H1 (cell line): ENCODE measurements around the gene ASAP3. TPM values are rescaled to one million over a fixed set of nuclear protein-coding genes. Genes with fewer than 3 reads are reported as not detected.
A peak's percentile ranks its signal among the peaks of the same experiment; 100 is the strongest.

Experiments
- CTCF ChIA-PET: fragments of 300-600 bp; sonication (Branson Sonifier 250); formaldehyde crosslinking; loops from one replicate; lab custom pipeline; 2021; ENCODE audit not compliant: partially characterized antibody; lab: Charles Lee
- POLR2A ChIA-PET: fragments of 300-600 bp; sonication (Branson Sonifier 250); formaldehyde crosslinking; loops from one replicate; lab custom pipeline; 2021; ENCODE audit warnings: inconsistent platforms; ENCODE audit not compliant: partially characterized antibody; lab: Charles Lee
- DNase-seq, 2 experiments: peaks; one replicate each; pipeline versions ENCODE4 v3.0.0 to v3.0.0-alpha.2; 2010 to 2022; ENCODE audit warnings: low spot score in 2 of 2, low read depth in 1 of 2, mixed read lengths in 1 of 2
- FAIRE-seq: peaks from 2 replicates; lab custom pipeline; 2011; peaks lifted over from hg19 to GRCh38; lab: Jason Lieb, UNC
- H2AFZ ChIP-seq: 2 replicates; pipeline ENCODE4 v1.8.1; 2012; ENCODE audit warnings: low read length, inconsistent platforms
- H2AK5ac ChIP-seq: 2 replicates; pipeline ENCODE4 v1.6.1; 2013; ENCODE audit warnings: low read depth, low read length
- H2BK120ac ChIP-seq: replicated peaks from 2 replicates; pipeline ENCODE3; 2013; ENCODE audit warnings: low read depth, low read length, inconsistent platforms
- H2BK12ac ChIP-seq: 2 replicates; pipeline ENCODE4 v1.6.1; 2013; ENCODE audit warnings: low read depth, low read length
- H2BK15ac ChIP-seq: 2 replicates; pipeline ENCODE4 v1.6.1; 2013; ENCODE audit warnings: low read length
- H2BK20ac ChIP-seq: 2 replicates; pipeline ENCODE4 v1.6.1; 2013; ENCODE audit warnings: low read length
- H2BK5ac ChIP-seq: 2 replicates; pipeline ENCODE4 v1.6.1; 2013; ENCODE audit warnings: low read depth, low read length
- H3K14ac ChIP-seq: 2 replicates; pipeline ENCODE4 v1.6.1; 2013; ENCODE audit warnings: inconsistent platforms; ENCODE audit not compliant: insufficient read length
- H3K18ac ChIP-seq: 2 replicates; pipeline ENCODE4 v1.6.1; 2013; ENCODE audit warnings: low read length; ENCODE audit errors: extremely low read depth
- H3K23ac ChIP-seq: 2 replicates; pipeline ENCODE4 v1.6.1; 2013; ENCODE audit warnings: inconsistent platforms; ENCODE audit not compliant: insufficient read length
- H3K23me2 ChIP-seq: 2 replicates; pipeline ENCODE4 v1.6.1; 2013; ENCODE audit warnings: low read depth, low read length
- H3K27ac ChIP-seq: 2 replicates; pipeline ENCODE4 v1.6.1; 2011; ENCODE audit warnings: low read depth, low read length, inconsistent platforms
- H3K27me3 ChIP-seq, 4 experiments: replicated peaks in 1 of 4; 1 replicate in 1 of 4; 2 replicates in 3 of 4; pipeline versions ENCODE4 v1.6.1 to v1.8.1; 2011 to 2013; ENCODE audit warnings: low read length in 3 of 4, mild to moderate bottlenecking in 3 of 4, inconsistent platforms in 2 of 4, mixed read lengths in 2 of 4, moderate library complexity in 1 of 4; ENCODE audit not compliant: control insufficient read depth in 3 of 4, insufficient read depth in 3 of 4; ENCODE audit errors: extremely low read depth in 1 of 4
- H3K36me3 ChIP-seq, 4 experiments: 2 replicates each; pipeline versions ENCODE4 v1.6.1 to v1.8.1; 2011 to 2013; ENCODE audit warnings: mild to moderate bottlenecking in 4 of 4, low read length in 3 of 4, moderate library complexity in 2 of 4, control low read depth in 1 of 4, inconsistent platforms in 1 of 4; ENCODE audit not compliant: insufficient read depth in 4 of 4, control insufficient read depth in 2 of 4
- H3K4ac ChIP-seq: replicated peaks from 2 replicates; pipeline ENCODE3; 2013; ENCODE audit warnings: low read length, low read depth, mixed read lengths, inconsistent platforms; ENCODE audit not compliant: insufficient read length
- H3K4me1 ChIP-seq, 4 experiments: replicated peaks in 1 of 4; 1 replicate in 1 of 4; 2 replicates in 3 of 4; pipeline versions ENCODE4 v1.6.1 to v1.8.1; 2011 to 2013; ENCODE audit warnings: low read length in 3 of 4, inconsistent platforms in 2 of 4, mixed read lengths in 1 of 4; ENCODE audit not compliant: insufficient read depth in 4 of 4, control insufficient read depth in 3 of 4
- H3K4me2 ChIP-seq, 2 experiments: 2 replicates each; pipeline versions ENCODE4 v1.6.1 to v1.8.1; 2011 to 2013; ENCODE audit warnings: low read depth in 2 of 2, low read length in 2 of 2, control low read depth in 1 of 2, inconsistent platforms in 1 of 2, mild to moderate bottlenecking in 1 of 2; ENCODE audit not compliant: insufficient read depth in 1 of 2
- H3K4me3 ChIP-seq, 4 experiments: fragments of 200-600, 300-600 bp in 1 of 4; sonication (generic), shearing (Covaris generic), sonication (Bioruptor Twin) in 1 of 4; 2 replicates each; pipeline versions ENCODE4 v1.5.1 to v1.8.1; 2011 to 2016; ENCODE audit warnings: low read length in 4 of 4, low read depth in 3 of 4, control low read depth in 2 of 4, inconsistent platforms in 2 of 4, mild to moderate bottlenecking in 2 of 4, mixed read lengths in 1 of 4, moderate library complexity in 1 of 4; ENCODE audit not compliant: insufficient read depth in 2 of 4; ENCODE audit errors: extremely low read depth in 1 of 4
- H3K56ac ChIP-seq: replicated peaks from 2 replicates; pipeline ENCODE3; 2013; ENCODE audit warnings: low read depth, mild to moderate bottlenecking, mixed read lengths, low read length, inconsistent platforms; ENCODE audit not compliant: insufficient read length
- H3K79me1 ChIP-seq: 2 replicates; pipeline ENCODE4 v1.6.1; 2013; ENCODE audit warnings: low read depth, low read length, control low read depth
- H3K79me2 ChIP-seq, 2 experiments: 2 replicates each; pipeline versions ENCODE4 v1.6.1 to v1.8.1; 2012 to 2013; ENCODE audit warnings: low read length in 2 of 2, mild to moderate bottlenecking in 2 of 2, inconsistent platforms in 1 of 2; ENCODE audit not compliant: insufficient read depth in 2 of 2, control insufficient read depth in 1 of 2
- H3K9ac ChIP-seq, 4 experiments: replicated peaks in 1 of 4; 1 replicate in 1 of 4; 2 replicates in 3 of 4; pipeline versions ENCODE4 v1.6.1 to v1.8.1; 2011 to 2013; ENCODE audit warnings: low read depth in 3 of 4, low read length in 3 of 4, control low read depth in 2 of 4, mild to moderate bottlenecking in 2 of 4, moderate library complexity in 2 of 4, inconsistent platforms in 1 of 4; ENCODE audit errors: extremely low read depth in 1 of 4
- H3K9me3 ChIP-seq, 2 experiments: 2 replicates each; pipeline versions ENCODE4 v1.6.1 to v1.8.1; 2012 to 2013; ENCODE audit warnings: mild to moderate bottlenecking in 2 of 2, moderate library complexity in 2 of 2, control low read depth in 1 of 2, inconsistent platforms in 1 of 2, low read depth in 1 of 2, low read length in 1 of 2, mixed read lengths in 1 of 2; ENCODE audit not compliant: insufficient read depth in 2 of 2
- H4K20me1 ChIP-seq, 2 experiments: replicated peaks in 1 of 2; 2 replicates each; pipeline versions ENCODE3 to v1.8.1; 2011 to 2013; ENCODE audit warnings: inconsistent platforms in 2 of 2, low read length in 2 of 2, mild to moderate bottlenecking in 1 of 2; ENCODE audit not compliant: insufficient read depth in 2 of 2, control insufficient read depth in 1 of 2
- H4K5ac ChIP-seq: 2 replicates; pipeline ENCODE4 v1.6.1; 2013; ENCODE audit warnings: low read length, low read depth, mixed read lengths, inconsistent platforms; ENCODE audit not compliant: insufficient read length
- H4K8ac ChIP-seq: 2 replicates; pipeline ENCODE4 v1.8.0; 2013; ENCODE audit warnings: mild to moderate bottlenecking, moderate library complexity, low read length, inconsistent platforms; ENCODE audit not compliant: insufficient read depth; ENCODE audit errors: extremely low read depth
- H4K91ac ChIP-seq: replicated peaks from 2 replicates; pipeline ENCODE3; 2013; ENCODE audit warnings: low read length, mixed read lengths, inconsistent platforms; ENCODE audit not compliant: insufficient read length
- CHD1 ChIP-seq: IDR thresholded peaks from 2 replicates; pipeline ENCODE4 v1.6.1; 2012; ENCODE audit warnings: low read depth, low read length, improper control_type of control experiment
- MAX ChIP-seq: IDR thresholded peaks from 2 replicates; pipeline ENCODE4 v1.6.1; 2012; ENCODE audit warnings: inconsistent platforms
- RBBP5 ChIP-seq: IDR thresholded peaks from 2 replicates; pipeline ENCODE4 v1.7.1; 2012; ENCODE audit warnings: low read depth, mild to moderate bottlenecking, inconsistent platforms, low read length, moderate library complexity, borderline replicate concordance
- WGBS, 2 experiments: shearing (Covaris generic) in 1 of 2; methylation state at CpG; one replicate each; pipeline versions ENCODE4 v1.1.6 to v1.1.7; 2013 to 2015; ENCODE audit warnings: low lambda C conversion rate in 2 of 2, mixed read lengths in 2 of 2, inconsistent platforms in 1 of 2, low coverage in 1 of 2, missing lambda C conversion rate in 1 of 2; ENCODE audit not compliant: insufficient replicate concordance in 2 of 2, insufficient coverage in 1 of 2, insufficient read length in 1 of 2; ENCODE audit errors: extremely low coverage in 1 of 2, missing lambda C conversion rate in 1 of 2; 5-methylcytosine and 5-hydroxymethylcytosine counted together
- polyA plus RNA-seq, 7 experiments: library from polyadenylated mRNA; depleted of rRNA in 3 of 7; stranded (reverse) in 5 of 7; unstranded in 2 of 7; fragments of >200 nt in 5 of 7; fragments of 200-250 nt in 2 of 7; gene quantifications; 1 replicate in 5 of 7; 2 replicates in 1 of 7; 4 replicates in 1 of 7; pipeline versions ENCODE4 v1.2.1 to v1.2.3, GENCODE V29; 2011 to 2013; ENCODE audit warnings: missing spikeins in 2 of 7, mixed read lengths in 2 of 7
- total RNA-seq: library from RNA; stranded (reverse); fragmentation: NEBNext Ultra II Directional; extraction: Animal tissue kit (Norgen Biotek cat#: 25700); gene quantifications from 2 replicates; pipeline ENCODE4 v1.2.1, GENCODE V29; 2021

ASAP3 gene
- total and polyA plus RNA-seq, 2 of the 8 experiments (the other 6 are each of a cell fraction or from before 2014, with no cell fraction given) = 53.1 to 58.0 TPM

- H3K27ac ChIP-seq = no peak overlapping the region
- no peak overlapping the region for H2BK15ac ChIP-seq
- H3K23ac ChIP-seq = no peak overlapping the region
- no peak overlapping the region for H3K14ac ChIP-seq
- H2BK20ac ChIP-seq = no peak overlapping the region
- no peak overlapping the region for H4K5ac ChIP-seq
- H3K4me1 ChIP-seq = peaks cover 7 to 19% (median 13%) of the 10 kb centered on the region in 4 experiments
- peaks cover 3 to 10% of the 10 kb centered on the region in 2 experiments for H4K20me1 ChIP-seq
- H3K23me2 ChIP-seq = peaks cover 8% of the 10 kb centered on the region; the same call in 1 of the 2 replicates
- no peak overlapping the region for H3K18ac ChIP-seq
- H3K79me2 ChIP-seq = peaks cover 0 to 3% of the 10 kb centered on the region in 2 experiments; a peak in 1 of 4 replicates
- no peak overlapping the region for H4K91ac ChIP-seq
- no peak overlapping the region for H2BK12ac ChIP-seq
- no peak overlapping the region for H2AK5ac ChIP-seq
- no peak for FAIRE-seq
- CTCF ChIA-PET = interaction anchor here (0.6 to 16.2 kb wide), 10 partner anchors 10 to 255 kb away, joined by 3 to 230 read pairs (median 4); no protein-coding TSS in a partner anchor
- H3K4ac ChIP-seq = peak overlapping the region; percentile 6
- peak overlapping the region in 2 of 4 experiments; percentile 60 to 67; a peak in 4 of 7 replicates for H3K9ac ChIP-seq
- H3K9me3 ChIP-seq = no peaks in the 10 kb centered on the region
- DNase-seq = no peak
- 20% methylated on average over 22 of the region's 22 CpGs; no CpG with 5 or more reads in 1 of the 2 experiments for WGBS, 2 experiments
- TF ChIP-seq RBBP5 (0 out of 2 replicates have a peak, but pooled peaks have one; percentile 17), MAX (peak; percentile 43), CHD1 (no peak)
- TF ChIP-seq, all 59 proteins: peak for 2
- H4K8ac ChIP-seq = peak overlapping the region; percentile 80
- H3K36me3 ChIP-seq = no peaks in the 10 kb centered on the region
- H2AFZ ChIP-seq = peak overlapping the region; percentile 43; the same call in 1 of the 2 replicates
- H2BK120ac ChIP-seq = no peak overlapping the region
- peaks cover 3 to 27% (median 18%) of the 10 kb centered on the region in 4 experiments for H3K27me3 ChIP-seq
- H3K4me3 ChIP-seq = peak overlapping the region; percentile 51 to 78 (median 56)
- H3K56ac ChIP-seq = no peak overlapping the region
- POLR2A ChIA-PET = interaction anchor here (0.8 to 2.4 kb wide), 14 partner anchors 10 to 163 kb away, joined by 3 to 8 read pairs (median 4); partner anchors contain the start of gene RPL11
- peaks cover 2% of the 10 kb centered on the region; the same call in 1 of the 2 replicates for H3K79me1 ChIP-seq
- H3K4me2 ChIP-seq = peak overlapping the region; percentile 35 to 86
- H2BK5ac ChIP-seq = no peak overlapping the region; the same call in 1 of the 2 replicates
Measured at GRCh38 chr1:23530087-23530746, 46.2 kb upstream of the ASAP3 start.
